ENCODE measurements around the gene ABAT.
"Not testable (repeated sequence)": the region's sequence is repeated elsewhere in the genome, so short reads cannot be mapped to it uniquely, and the experiment has no call there.

ABAT gene

DNA sequence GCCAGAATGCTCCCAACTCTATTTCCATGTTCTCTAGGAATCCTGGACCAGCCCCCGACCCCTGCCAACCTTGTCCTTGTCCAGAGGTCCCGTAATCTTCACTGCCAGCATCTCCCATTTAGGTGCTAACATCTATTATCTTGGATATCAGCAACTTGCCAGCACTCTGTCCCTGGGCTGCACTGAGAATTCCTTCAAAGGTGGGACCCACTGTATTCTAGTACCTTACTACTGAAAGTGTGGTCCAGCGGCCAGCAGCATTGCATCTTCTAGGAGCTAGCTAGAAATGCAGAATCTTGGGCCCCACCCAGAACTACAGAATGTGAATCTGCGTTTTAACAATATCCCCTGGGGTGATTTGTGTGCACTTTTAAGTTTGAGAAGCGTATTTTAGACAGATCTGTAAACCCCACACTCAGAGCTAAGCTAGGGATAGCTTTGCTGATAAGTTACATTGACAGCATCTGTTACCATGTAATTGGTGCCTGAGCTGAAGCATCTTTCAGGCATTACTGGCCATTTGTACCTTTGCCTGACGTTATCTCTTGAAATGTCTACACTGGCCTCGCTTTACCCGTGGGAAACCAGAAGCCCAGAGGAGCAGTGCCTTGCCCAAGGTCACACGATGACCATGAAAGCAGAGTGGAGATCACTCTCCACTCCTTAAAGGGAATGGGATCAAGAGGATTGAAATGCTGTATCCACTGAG is 8.3 kb downstream of the ABAT start:
- DNase-seq = no peak

DNA sequence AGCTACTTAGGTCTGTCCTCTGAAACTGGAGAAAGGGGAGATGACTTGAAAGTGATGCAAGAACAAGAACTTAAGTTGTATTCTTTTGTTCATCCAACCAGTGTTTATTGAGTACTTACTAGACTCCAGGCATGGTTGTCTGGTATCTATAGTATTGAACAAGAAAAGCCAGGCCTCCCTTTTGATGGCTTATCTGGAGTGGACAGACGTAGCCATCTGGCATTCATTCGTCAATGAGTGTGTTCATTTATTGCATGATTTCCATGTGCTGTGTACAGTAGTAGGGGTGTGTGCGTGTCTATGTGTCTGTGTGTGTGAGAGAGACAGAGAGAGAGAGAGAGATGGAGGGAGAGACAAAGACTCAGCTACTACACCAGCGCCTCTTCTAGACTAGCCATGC is 9.2 kb downstream of the ABAT start:
- no peak for DNase-seq

DNA sequence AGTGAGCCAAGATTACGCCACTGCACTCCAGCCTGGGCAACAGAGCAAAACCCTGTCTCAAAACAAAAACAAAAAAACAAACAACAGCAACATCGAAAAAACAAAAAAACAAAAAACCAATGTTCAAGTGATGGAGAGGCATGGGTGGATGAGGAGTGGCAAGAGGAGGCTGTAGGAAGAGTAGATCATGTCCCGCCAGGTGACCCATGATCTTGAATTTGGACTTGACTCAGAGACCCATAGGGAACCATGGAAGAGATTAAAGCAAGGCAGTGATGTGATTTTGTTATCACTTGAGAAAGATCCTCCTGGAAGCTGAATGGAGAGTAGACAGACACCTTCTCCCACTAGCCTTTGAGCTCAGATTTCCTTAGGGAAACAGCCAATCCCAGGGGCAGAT is 11.2 kb downstream of the ABAT start:
- DNase-seq = no peak

DNA sequence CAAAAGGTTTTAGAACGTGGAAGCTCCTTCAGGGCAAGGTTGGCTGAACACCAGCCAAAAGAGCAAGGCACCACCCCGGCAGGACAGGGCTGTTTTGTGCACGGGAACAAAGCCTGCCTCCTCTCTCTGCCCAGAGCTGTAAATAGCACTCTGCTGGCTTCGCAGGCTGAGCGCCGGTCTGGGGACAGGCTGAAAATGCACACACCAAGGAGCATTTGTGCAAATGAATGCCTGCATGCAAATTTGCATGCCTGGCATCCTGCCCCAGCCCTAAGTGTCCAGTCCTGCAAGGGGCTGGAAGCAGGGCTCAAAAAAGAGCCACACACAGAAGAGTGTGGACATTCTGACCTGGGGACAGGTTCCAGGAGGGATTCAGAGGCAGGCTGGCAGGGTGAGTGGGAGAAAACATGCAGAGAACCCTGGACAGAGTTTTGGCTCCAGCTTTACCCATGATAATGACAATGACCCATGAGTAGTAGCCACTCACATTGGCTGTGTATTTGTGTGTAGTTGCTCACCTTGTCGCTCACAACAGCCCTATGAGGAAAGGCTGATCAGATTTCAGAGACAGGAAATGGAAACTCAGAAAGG is 11.7 kb downstream of the ABAT start:
- DNase-seq = no peak

DNA sequence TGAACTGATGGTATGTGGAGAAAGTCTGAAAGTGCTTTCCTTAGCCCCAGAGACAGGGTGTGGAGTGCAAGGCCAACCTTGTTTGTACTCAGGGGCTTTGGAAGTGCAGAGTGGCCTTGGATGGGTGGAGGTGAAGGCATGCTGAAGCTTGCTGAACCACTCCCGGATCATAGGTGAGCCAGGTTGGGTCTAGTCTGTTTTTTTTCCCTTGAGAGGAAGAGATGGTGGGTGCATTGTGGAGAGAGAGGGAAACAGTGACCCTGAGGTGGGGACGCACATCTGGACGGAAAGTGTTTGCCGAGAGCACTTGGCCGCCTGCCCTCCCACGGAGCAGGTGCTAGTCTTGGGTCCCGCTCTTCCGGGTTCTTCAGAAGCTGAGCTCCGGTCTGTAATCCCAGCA is 12.5 kb downstream of the ABAT start:
- DNase-seq = no peak

DNA sequence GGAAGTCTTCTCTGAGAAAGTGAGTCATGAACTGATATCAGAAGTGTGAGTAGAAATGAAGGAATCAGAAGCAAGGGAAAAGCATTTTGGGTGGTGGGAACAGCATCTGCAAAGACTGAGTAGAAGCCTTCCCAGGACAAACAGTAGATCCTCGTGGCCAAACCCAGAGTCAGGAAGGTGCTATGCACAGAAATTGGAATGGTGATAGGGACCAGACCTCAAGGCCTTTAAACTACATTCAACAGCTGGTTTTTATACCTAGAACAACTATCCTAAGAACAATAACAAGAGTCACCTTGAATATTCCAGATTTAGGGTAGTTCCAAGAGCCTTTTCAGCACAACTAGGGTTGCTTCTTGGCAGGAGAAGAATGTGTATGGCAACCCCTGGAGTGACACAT is 15.3 kb downstream of the ABAT start:
- no peak for DNase-seq

DNA sequence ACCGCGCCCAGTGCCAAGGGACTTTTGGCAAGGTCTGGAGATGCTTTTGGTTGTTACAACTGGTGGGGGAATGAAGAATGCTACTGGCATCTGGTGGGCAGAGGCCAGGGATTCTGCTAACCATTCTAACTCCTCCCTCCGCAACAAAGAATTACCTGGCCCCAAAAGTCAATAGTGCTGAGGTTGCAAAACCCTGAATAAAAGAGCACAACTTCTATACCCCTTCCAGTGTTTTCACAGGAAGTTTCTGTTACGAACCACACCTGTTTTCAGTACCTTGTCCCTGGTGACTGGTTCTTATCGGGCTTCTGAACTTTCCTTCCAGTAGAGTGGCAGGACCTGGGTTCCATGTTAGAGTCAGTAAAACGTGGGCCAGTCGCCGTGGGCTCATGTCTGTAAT is 17.3 kb downstream of the ABAT start:
- DNase-seq = no peak

DNA sequence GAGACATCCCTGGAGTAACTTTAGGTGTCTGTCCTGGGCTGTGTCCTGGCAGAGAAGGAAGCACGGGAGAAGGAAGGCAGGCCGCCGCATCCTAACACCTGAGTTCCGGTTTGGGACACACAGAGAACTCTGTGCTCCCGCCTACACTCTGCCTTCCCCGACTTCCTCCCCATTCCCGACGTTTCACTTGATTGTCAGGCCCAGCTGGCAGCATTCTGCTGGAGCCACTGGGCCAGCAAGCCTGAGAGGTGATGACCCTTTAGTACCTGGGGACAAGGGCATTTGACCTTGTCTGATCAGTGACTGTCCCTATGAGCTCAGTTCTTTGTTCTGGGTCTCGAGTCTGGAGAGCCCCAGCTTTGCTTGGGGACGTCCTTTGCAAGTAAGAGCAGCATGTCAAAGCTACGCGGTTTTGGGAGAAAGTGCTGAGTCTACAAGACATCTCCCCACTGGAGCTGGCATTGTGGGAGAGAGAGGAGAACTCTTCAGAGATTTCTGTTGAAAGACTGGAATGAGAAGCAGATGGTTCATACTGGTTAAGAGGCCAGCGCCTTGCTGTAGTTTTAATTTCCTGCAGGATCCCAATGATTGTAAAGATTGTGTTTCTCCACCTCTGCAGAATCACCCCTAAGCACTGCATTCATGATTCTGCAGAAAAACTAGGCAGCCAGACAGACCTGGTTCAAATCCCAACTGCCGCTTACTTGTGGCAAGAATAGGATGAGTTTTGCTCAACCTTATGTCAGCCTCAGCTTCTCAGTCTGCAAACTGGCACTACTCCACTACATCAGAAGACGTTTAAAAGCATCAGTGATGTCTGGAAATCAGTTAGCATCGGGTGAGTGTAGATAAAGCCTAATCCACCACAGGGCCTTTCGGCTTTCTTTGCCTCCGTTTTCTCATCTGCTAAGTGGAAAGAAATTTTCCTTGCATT is 20.6 kb downstream of the ABAT start:
- no peak for DNase-seq

DNA sequence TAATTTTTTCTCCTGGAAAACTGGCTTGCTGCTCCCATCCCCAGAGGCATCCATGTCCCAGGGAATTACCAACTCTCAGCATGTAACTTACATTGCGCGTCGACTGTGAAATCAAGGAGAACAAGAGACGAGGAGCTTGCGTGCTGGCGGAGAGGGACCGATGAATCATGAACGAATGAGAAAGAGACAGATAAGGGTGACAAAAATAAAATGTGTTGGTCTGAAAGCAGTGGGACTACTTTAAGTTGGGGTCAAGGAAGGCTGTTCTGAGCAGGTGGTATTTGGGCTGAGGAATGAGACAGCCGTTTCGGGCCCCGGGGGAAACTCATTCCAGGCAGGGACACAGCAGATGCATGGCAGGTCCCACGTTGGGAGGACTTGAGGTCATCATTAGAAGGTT is 22.5 kb downstream of the ABAT start:
- no peak for DNase-seq

DNA sequence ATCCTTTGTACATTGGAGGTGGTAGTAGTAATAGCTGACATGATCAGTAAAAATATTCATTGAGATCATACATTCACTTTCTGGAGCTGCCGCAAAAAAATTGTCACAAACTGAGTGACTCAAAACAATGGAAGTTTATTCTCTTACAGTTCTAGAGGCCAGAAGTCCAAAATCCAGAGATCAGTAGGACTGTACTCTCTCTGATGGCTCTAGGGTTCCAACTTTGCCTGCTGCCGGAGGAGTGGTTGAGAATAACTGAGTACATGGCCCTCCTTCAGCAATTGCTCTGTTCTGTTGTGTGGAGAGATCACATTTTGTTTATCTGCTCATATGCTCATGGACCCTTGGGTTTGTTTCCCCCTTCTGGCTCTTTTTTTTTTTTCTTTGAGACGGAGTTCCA is 23.5 kb downstream of the ABAT start:
- DNase-seq = no peak

DNA sequence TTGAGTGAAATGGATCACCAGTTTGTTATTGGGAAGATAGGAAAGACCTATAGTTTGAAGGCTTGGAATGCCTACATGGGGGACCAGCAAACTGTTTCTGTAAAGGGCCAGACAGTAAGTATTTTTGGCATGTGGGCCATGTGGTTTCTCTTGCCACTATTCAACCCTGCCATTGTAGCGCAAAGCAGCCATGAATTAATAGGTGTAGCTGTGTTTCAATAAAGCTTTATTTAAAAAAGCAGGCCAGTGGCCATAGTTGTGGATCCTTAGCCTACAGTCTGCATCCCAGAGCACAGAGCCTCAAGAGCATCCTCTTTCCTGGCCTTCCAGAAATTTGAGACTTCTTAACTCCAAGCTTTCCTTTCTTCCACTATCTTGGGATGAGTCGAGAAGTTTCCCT is 29.3 kb downstream of the ABAT start:
- no peak for DNase-seq

DNA sequence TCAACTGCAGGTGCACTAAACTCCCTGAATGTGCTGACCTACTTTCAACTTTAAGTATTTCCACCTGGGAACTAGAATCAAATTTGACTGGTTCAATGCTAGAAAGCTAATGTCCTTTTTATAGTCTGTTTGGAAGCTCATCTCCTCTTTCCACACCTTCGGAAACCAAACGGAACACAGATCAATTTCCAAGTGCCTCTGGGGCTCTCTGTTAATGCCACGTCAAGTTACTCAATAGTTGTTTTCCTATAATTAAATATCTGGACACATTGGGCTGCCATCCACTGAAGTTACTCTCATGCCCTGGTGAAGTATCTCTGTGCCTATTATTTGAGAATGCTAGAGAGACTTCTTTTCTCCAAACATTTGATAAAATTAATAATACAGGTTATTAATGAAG is 29.7 kb downstream of the ABAT start:
- DNase-seq = no peak

DNA sequence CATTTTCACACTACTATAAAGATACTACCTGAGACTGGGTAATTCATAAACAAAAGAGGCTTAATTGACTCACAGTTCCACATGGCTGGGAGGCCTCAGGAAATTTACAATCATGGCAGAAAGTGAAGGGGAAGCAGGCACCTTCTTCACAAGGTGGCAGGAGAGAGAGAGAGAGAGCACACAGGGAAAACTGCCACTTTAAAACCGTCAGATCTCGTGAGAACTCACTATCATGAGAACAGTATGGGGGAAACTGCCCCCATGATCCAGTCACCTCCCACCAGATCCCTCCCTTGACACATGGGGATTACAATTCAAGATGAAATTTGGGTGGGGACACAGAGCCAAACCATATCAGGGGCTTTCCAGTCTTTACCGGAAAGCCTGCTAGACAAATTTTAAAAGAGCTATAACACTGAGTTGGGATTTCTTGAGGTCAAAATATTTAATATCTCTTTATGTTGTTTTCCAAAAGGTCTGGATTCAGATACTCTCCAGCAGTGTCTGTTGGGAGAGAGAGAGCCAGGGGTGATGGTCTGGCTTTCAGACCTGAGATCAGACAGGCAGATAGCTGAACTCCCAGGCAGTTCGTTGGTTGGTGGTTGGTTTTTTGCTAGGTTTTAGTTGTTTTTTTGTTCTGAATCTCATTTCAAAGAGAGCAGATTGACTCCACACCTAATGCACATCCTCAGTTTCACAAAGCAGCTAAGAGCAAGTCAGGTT is 30.8 kb downstream of the ABAT start:
- not testable (repeated sequence) for DNase-seq

DNA sequence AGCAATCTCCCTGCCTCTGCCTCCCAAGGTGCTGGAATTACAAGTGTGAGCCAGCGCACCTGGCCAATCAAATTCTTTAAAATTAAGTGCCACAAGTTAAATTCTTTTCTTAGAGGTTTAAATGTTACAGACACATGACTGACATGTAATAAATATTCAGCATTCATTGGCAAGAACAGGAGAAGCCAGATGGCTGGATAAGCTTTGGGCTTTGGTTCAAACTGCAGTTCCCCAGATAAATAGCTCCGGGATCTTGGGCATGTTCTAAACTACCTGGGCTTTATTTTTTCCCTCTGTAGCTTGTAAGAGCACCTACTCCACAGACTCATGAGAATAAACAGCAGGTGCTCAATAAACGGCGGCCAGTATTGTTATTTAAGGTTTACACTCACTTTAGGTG is 34.1 kb downstream of the ABAT start:
- no peak for DNase-seq

DNA sequence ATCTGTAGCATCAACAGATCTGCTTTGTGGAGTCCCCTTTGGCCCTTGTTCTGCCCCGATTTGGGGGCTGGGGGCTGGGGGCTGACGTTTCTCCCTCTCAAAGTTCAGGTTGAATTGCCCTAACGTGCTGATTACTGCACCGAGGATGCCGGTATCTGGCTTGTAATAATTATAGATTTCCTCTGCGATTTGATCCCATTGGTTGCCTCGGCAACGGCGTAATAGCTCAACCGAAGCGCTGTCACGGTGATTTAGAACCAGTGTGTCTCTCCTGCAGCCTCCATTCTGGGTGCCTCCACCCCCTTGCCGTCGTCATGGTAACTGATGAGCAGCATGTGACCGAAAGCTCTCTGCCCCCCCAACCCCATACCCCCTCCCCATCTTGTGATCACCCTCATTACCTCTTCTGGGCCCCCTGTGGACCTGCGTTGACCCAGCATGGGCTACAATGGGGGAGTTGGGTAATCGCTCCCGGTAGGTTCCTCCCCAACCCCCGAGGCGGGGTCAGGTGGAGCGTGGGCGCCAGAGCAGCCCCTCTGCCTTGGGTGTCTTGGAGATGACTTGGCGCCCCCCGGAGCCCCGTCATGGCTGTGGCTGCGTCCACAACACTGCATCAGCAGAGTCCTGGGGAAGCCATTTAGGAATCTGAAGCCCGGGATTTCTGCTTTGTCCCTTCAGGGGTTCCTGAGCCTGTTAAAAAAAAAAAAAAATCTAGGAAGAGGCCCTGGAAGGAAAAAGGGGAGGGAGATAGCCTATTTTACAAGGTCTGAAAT is 38.4 kb downstream of the ABAT start:
- peak; percentile 61 for DNase-seq

DNA sequence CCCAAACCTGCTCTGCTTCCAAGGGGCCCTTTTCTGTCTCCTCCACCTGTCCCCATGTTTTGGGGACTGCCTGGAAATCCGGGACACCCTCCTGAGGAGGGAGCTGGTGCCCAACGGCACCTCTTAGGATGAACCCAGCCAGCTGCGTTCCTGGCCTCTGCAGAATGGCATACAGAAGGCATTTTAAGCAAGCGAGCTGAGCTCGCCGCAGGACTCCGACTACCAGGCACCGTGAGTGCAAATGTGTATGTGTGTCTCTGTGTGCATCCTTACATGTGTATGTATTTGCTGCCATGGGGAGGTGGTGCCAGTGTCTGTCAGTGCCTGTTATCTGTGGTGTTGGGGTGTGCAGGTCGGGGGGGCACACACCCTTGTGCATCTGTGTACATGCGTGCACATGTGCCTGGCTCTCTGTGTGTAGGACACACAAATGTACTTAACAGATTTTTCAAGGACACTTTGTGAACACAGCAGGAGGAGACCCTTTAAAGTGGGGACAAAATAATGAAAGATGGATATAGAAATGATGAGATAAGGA is 39.3 kb downstream of the ABAT start:
- DNase-seq = no peak

DNA sequence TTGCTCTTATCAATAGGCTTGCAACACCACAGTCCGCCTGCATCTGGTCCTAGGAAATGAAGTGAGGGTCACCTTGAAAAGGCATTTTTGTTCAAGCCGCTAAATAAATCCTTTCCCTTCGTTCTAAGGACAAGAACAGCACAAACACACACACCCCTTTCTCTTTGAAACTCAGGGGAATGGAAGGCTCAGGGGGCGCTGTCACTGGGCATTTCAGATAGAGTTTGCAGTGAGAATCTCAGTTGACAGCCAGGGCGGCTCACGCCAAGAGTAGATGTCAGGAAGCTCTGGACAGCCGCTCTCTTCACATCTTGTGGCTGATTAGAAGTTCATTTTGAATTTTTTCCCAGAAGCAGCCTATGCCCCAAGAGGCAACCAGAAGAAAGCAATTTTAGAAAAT is 39.8 kb downstream of the ABAT start:
- no peak for DNase-seq

DNA sequence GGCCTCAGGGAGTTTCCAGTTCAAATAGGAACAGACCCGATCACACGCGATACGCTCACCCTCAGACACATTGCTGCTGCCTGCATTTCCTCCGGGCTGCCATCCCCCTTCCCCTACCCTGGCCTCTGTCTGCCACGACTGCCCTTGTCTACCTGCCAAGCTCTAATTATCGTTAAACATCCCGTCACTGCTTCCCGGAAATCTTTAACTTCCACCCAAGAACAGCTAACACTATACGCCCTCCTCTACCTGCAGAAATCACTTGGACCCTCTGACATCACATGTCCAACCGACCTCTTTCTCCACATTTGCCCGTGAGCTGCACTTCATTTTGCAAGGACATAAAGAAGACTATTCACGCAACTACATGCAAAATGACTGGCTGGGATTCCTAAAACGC is 40.4 kb downstream of the ABAT start:
- no peak for DNase-seq

DNA sequence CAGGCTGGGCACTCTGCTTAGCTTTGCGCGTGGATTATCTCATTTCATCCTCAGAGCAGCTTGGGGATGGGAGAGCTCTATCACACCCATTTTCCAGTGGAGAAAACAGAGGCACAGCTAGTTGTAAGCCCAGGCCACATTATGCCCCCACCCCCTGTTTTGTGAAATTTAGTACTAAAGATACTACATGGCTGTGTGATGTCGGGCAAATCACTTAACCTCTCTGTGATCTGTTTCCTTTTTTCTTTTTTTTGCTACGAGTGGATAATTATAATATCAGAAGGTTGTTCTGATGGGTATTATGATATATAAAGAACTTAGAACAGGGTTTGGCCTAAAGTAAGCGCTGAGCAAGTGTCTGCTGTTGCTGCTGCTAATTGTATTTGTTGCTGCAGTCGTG is 41.6 kb downstream of the ABAT start:
- no peak for DNase-seq

DNA sequence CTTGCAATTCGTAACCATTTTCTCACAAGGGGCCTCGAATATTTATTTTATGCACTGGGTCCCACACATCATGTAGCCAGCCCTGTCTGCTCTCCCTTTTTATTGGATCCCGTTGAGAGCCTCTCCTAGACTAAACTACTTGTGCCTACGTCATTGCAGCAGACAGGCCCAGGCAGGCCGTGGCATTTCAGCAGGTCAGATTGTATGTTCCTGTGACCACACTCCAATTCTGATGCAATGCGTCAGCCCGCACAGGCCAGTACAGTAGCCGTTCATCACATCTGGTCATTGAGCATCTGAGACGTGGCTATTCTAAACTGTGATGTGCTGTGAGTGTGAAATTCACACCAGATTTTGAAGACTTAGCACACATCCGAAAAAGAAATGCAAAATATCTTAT is 42.2 kb downstream of the ABAT start:
- DNase-seq = no peak

DNA sequence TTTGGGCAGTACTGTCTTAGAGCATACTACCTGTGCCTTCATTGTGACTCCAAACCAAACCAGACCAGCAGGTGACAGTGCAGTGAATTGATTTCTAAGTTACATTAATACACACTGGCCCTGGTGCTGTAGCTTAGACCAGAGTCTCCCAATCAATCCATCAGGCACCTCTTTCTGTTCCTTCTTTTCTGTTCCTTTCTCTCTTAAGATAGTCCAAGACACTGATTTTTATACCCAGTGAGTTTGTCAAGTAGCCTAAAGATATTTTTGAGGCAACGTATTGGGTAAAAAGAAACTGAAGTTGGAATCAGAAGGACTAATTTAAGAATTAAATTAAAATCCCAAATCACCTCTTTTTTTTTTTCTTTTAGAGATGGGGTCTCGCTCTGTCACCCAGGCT is 43.1 kb downstream of the ABAT start:
- no peak for DNase-seq

DNA sequence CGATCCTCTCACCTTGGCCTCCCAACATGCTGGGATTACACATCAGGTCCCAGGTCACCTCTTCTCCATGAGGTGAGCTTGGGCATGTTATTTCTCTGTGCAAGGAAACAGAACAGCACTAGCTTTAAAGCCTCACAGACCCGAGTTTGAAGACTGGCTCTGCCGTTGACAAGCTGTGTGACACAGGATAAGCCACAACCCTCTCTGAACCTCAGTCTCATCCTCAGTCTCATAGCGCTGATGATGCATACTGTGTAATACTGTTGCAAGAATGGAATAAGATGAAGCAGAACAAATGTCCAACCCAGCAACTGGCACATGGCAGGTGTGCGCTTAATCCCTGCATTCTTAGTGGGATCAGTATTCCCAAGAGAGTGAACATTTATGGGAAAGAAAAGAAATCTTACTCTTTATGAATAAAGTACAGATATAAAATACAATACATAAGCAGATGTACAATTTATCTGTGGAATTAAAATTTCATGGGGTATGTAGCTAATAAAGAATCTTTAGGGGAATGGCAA is 43.5 kb downstream of the ABAT start:
- peak; percentile 58 for DNase-seq

Measured in NCI-H82 (cell line).